B cell (primary cell): Measurements from ENCODE around the gene IL26. TPM values are rescaled to one million over a fixed set of nuclear protein-coding genes. Genes with fewer than 3 reads are reported as not detected.

Experiments
- ATAC-seq: fragments of 200-7000 bp; cut with Tn5 transposase; one replicate; pipeline ENCODE4 v1.10.0; 2021; ENCODE audit warnings: low read depth, mild to moderate bottlenecking, moderate number of reproducible peaks, moderate library complexity
- CTCF ChIA-PET: fragments of 350-600 bp; sonication (Branson Sonifier 250); formaldehyde crosslinking; loops from one replicate; lab custom pipeline; 2021; ENCODE audit warnings: antibody characterized with exemption, inconsistent platforms; lab: Charles Lee
- POLR2A ChIA-PET: fragments of 350-600 bp; sonication (Branson Sonifier 250); formaldehyde crosslinking; loops from one replicate; lab custom pipeline; 2021; ENCODE audit warnings: antibody characterized with exemption; lab: Charles Lee
- DNase-seq: peaks from one replicate; pipeline ENCODE4 v3.0.0; 2013
- H2AFZ ChIP-seq: 2 replicates; pipeline ENCODE4 v1.6.1; 2012; ENCODE audit warnings: mild to moderate bottlenecking, low read depth, low read length; ENCODE audit not compliant: insufficient read depth, poor library complexity, severe bottlenecking
- H3K27ac ChIP-seq, 2 donors: 1 replicate in 1 of 2; 2 replicates in 1 of 2; pipeline ENCODE4 v1.5.1; 2012 to 2013; ENCODE audit warnings: low read length in 2 of 2, mild to moderate bottlenecking in 2 of 2, moderate library complexity in 1 of 2
- H3K27me3 ChIP-seq, 4 experiments: fragments of 200-600 bp in 1 of 4; sonication (generic) in 1 of 4; replicated peaks in 1 of 4; 1 replicate in 2 of 4; 2 replicates in 2 of 4; pipeline versions ENCODE4 v1.6.1 to v1.7.0; 2013 to 2016; ENCODE audit warnings: low read length in 3 of 4, mild to moderate bottlenecking in 2 of 4, mixed read lengths in 1 of 4, moderate library complexity in 1 of 4; ENCODE audit not compliant: insufficient read depth in 4 of 4, control insufficient read depth in 3 of 4; ENCODE audit errors: control extremely low read depth in 1 of 4
- H3K36me3 ChIP-seq, 2 experiments: replicated peaks in 1 of 2; 1 replicate in 1 of 2; 2 replicates in 1 of 2; pipeline versions ENCODE4 v1.6.1 to v1.7.1; 2013; ENCODE audit warnings: low read length in 1 of 2; ENCODE audit not compliant: insufficient read depth in 2 of 2, control insufficient read depth in 1 of 2; ENCODE audit errors: control extremely low read depth in 1 of 2, extremely low read depth in 1 of 2
- H3K4me1 ChIP-seq, 2 donors: fragments of 200-600 bp in 1 of 2; sonication (generic) in 1 of 2; 1 replicate in 1 of 2; 2 replicates in 1 of 2; pipeline versions ENCODE4 v1.5.1 to v1.6.1; 2013 to 2017; ENCODE audit warnings: low read length in 2 of 2; ENCODE audit not compliant: control insufficient read depth in 2 of 2, insufficient read depth in 2 of 2
- H3K4me2 ChIP-seq: replicated peaks from 2 replicates; pipeline ENCODE3; 2012; ENCODE audit warnings: mild to moderate bottlenecking, low read depth, low read length; ENCODE audit not compliant: poor library complexity, severe bottlenecking
- H3K4me3 ChIP-seq, 5 experiments: fragments of 200-600 bp in 1 of 5; sonication (generic) in 1 of 5; 1 replicate in 3 of 5; 2 replicates in 2 of 5; pipeline versions ENCODE4 v1.5.1 to v1.7.0; 2011 to 2016; ENCODE audit warnings: low read length in 4 of 5, mild to moderate bottlenecking in 4 of 5, low read depth in 2 of 5, control low read depth in 1 of 5, moderate library complexity in 1 of 5; ENCODE audit not compliant: insufficient read depth in 1 of 5; ENCODE audit errors: control extremely low read depth in 1 of 5, extremely low read depth in 1 of 5
- H3K79me2 ChIP-seq: fragments of 200-600 bp; sonication (generic); one replicate; pipeline ENCODE4 v1.6.0; 2016; ENCODE audit warnings: low read length; ENCODE audit not compliant: control insufficient read depth, insufficient read depth
- H3K9ac ChIP-seq: fragments of 200-600 bp; sonication (generic); 2 replicates; pipeline ENCODE4 v1.6.1; 2017; ENCODE audit warnings: mild to moderate bottlenecking, low read length, moderate library complexity
- H3K9me3 ChIP-seq, 3 donors: one replicate each; pipeline versions ENCODE4 v1.6.1 to v1.7.1; 2013; ENCODE audit warnings: low read length in 2 of 3; ENCODE audit not compliant: control insufficient read depth in 2 of 3, insufficient read depth in 1 of 3; ENCODE audit errors: control extremely low read depth in 1 of 3
- H4K20me1 ChIP-seq: 2 replicates; pipeline ENCODE4 v1.6.0; 2012; ENCODE audit warnings: mild to moderate bottlenecking, low read length; ENCODE audit not compliant: insufficient read depth, control insufficient read depth, poor library complexity, severe bottlenecking
- H3K27ac Mint-ChIP-seq: one replicate; pipeline ENCODE4 v1.8.0; 2021; ENCODE audit warnings: mixed read lengths
- H3K27me3 Mint-ChIP-seq: one replicate; pipeline ENCODE4 v1.8.0; 2021; ENCODE audit warnings: mixed read lengths
- H3K4me1 Mint-ChIP-seq: one replicate; pipeline ENCODE4 v1.8.0; 2021; ENCODE audit warnings: mixed read lengths
- H3K4me3 Mint-ChIP-seq: one replicate; pipeline ENCODE4 v1.8.0; 2021; ENCODE audit warnings: mixed read lengths
- H3K9me3 Mint-ChIP-seq: one replicate; pipeline ENCODE4 v1.8.0; 2022; ENCODE audit warnings: mixed read lengths; ENCODE audit not compliant: insufficient read depth
- EZH2 ChIP-seq: IDR thresholded peaks from 2 replicates; pipeline ENCODE4 v1.6.1; 2012; ENCODE audit warnings: borderline replicate concordance, low read depth, mild to moderate bottlenecking, moderate library complexity, low read length; ENCODE audit not compliant: insufficient read depth, poor library complexity, severe bottlenecking
- WGBS: methylation state at CpG from one replicate; pipeline ENCODE4 v1.1.5; 2013; ENCODE audit warnings: missing lambda C conversion rate; ENCODE audit not compliant: insufficient coverage; 5-methylcytosine and 5-hydroxymethylcytosine counted together
- intact Hi-C: fragments of 100-400 bp; cut with micrococcal nuclease; formaldehyde crosslinking; loops from one replicate; pipeline ENCODE4 v1.10.0; 2022
- polyA plus RNA-seq: library from polyadenylated mRNA; depleted of rRNA; stranded (reverse); fragments of >200 nt; gene quantifications from 2 replicates; pipeline ENCODE4 v1.2.3, GENCODE V29; 2012
- total RNA-seq, 2 donors: library from RNA; stranded (reverse); fragments of 120-200 nt in 1 of 2; gene quantifications; 1 replicate in 1 of 2; 2 replicates in 1 of 2; pipeline versions ENCODE4 v1.2.3 to v1.2.4, GENCODE V29; 2013 to 2022
- TF ChIP-seq, protein P1 (sequence below): fragments of 200-600 bp; IDR thresholded peaks from one replicate; pipeline ENCODE4 v1.8.0; 2022; ENCODE audit warnings: antibody characterized with exemption, mild to moderate bottlenecking

Gene IL26
- total and polyA plus RNA-seq, 2 donors (not counting 1 experiment from before 2014, with no cell fraction given), result not detected

- Histone ChIP-seq H3K4me1 (peaks cover 9 to 11% of the 10 kb centered on the region in 2 donors), H3K27ac (no peak overlapping the region), H3K4me2 (no peak overlapping the region), H3K79me2 (no peaks in the 10 kb centered on the region), H3K9ac (no peak overlapping the region), H3K4me3 (no peak overlapping the region), H3K36me3 (no peaks in the 10 kb centered on the region), H2AFZ (no peak overlapping the region), H3K27me3 (peaks cover 0 to 3% (median 0%) of the 10 kb centered on the region in 4 experiments), H3K9me3 (no peaks in the 10 kb centered on the region), H4K20me1 (no peaks in the 10 kb centered on the region)
- H3K27me3 Mint-ChIP-seq, result peaks cover 11% of the 10 kb centered on the region
- no peak for DNase-seq
- peaks cover 12% of the 10 kb centered on the region for H3K4me1 Mint-ChIP-seq
- TF ChIP-seq, protein P1, sequence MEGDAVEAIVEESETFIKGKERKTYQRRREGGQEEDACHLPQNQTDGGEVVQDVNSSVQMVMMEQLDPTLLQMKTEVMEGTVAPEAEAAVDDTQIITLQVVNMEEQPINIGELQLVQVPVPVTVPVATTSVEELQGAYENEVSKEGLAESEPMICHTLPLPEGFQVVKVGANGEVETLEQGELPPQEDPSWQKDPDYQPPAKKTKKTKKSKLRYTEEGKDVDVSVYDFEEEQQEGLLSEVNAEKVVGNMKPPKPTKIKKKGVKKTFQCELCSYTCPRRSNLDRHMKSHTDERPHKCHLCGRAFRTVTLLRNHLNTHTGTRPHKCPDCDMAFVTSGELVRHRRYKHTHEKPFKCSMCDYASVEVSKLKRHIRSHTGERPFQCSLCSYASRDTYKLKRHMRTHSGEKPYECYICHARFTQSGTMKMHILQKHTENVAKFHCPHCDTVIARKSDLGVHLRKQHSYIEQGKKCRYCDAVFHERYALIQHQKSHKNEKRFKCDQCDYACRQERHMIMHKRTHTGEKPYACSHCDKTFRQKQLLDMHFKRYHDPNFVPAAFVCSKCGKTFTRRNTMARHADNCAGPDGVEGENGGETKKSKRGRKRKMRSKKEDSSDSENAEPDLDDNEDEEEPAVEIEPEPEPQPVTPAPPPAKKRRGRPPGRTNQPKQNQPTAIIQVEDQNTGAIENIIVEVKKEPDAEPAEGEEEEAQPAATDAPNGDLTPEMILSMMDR, result no peak
- no peak for TF ChIP-seq EZH2
- no peak for ATAC-seq
- CTCF ChIA-PET, result interaction anchor here (0.6 kb wide), 1 partner anchor 9 kb away, joined by 4 read pairs; no protein-coding TSS in a partner anchor
- intact Hi-C loops, result no loop called here
- no peaks in the 10 kb centered on the region for H3K9me3 Mint-ChIP-seq
- no peak overlapping the region for H3K4me3 Mint-ChIP-seq
- no peak overlapping the region for H3K27ac Mint-ChIP-seq
- WGBS, result 100% methylated on average over 1 of the region's 3 CpGs
- POLR2A ChIA-PET, result no interaction called here
These were observed 40.0 kb downstream of the IL26 start for GRCh38 chr12:68185598-68185997.

DNA sequence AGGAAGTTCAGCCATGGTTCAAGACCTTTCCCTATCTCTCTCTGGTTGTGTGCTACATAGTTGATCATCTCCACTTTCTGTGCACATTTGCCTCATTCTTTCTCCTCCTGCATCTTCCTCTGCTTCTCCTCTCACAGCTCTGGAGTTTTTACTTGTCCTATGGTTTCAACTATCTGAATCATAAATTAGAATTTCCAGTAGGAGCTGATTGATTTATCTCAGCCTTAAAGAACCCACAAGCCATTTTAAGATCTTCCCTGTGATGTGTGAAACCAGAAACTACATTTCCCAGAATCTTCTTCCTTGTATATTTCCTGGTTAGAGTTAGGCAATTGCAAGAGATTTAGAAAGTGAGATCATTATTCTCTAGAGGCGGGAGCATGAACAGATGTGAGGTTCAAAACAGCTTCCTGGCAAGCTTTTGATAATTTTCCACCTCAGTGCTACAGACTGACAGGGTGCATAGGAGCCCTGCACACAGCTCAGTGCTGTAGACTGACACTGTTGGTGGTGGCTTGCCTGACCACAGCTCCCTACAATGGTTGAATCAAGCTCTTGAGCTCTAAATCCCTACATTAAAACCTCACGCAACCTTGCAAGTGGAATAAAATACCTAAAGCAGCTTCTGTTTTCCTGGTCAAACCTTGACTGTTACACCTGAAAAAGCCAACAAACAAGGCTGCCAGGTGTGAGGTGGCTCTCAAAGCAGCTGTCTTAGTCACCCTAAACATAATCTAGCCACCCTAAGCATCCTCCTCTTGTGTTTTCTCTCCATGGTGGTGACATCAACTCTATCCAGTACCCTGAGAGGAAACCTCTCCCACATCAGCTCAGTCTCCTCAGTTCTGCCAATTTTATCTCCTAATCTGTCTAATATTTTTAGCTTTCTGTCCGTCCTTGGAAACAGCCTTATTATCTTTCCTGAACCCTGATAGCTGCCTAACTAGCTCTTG is 44.5 kb downstream of the IL26 start:
- ATAC-seq (peak; percentile 77), DNase-seq (peak; percentile 35)
- Histone ChIP-seq H3K4me1 (peaks cover 15 to 16% of the 10 kb centered on the region in 2 donors), H3K9ac (no peak overlapping the region), H3K9me3 (no peaks in the 10 kb centered on the region), H3K4me2 (peak overlapping the region; percentile 23), H3K27me3 (no peaks in the 10 kb centered on the region), H3K27ac (peak overlapping the region in 1 of 2 donors; percentile 56), H3K4me3 (no peak overlapping the region), H3K79me2 (no peaks in the 10 kb centered on the region), H3K36me3 (no peaks in the 10 kb centered on the region), H2AFZ (peak overlapping the region; percentile 30), H4K20me1 (no peaks in the 10 kb centered on the region)
- Mint-ChIP-seq H3K4me3 (no peak overlapping the region), H3K9me3 (no peaks in the 10 kb centered on the region), H3K27ac (peak overlapping the region; percentile 8), H3K4me1 (peaks cover 17% of the 10 kb centered on the region), H3K27me3 (no peaks in the 10 kb centered on the region)
- POLR2A ChIA-PET, result no interaction called here
- TF ChIP-seq, protein P1, result no peak
- intact Hi-C loops, result no loop called here
- 37% methylated on average over 3 of the region's 3 CpGs for WGBS
- CTCF ChIA-PET, result interaction anchor here (1.0 kb wide), 1 partner anchor 141 kb away, joined by 4 read pairs; no protein-coding TSS in a partner anchor
